Ecto neural progenitor cell (in vitro differentiated cells): ENCODE data around the gene ZNF215.
"Not testable (repeated sequence)": the region's sequence is repeated elsewhere in the genome, so short reads cannot be mapped to it uniquely, and the experiment has no call there.

Experiments used
- DNase-seq: peaks from one replicate; pipeline ENCODE4 v3.0.0-alpha.2; 2018; ENCODE audit warnings: low spot score

ZNF215 gene

DNA sequence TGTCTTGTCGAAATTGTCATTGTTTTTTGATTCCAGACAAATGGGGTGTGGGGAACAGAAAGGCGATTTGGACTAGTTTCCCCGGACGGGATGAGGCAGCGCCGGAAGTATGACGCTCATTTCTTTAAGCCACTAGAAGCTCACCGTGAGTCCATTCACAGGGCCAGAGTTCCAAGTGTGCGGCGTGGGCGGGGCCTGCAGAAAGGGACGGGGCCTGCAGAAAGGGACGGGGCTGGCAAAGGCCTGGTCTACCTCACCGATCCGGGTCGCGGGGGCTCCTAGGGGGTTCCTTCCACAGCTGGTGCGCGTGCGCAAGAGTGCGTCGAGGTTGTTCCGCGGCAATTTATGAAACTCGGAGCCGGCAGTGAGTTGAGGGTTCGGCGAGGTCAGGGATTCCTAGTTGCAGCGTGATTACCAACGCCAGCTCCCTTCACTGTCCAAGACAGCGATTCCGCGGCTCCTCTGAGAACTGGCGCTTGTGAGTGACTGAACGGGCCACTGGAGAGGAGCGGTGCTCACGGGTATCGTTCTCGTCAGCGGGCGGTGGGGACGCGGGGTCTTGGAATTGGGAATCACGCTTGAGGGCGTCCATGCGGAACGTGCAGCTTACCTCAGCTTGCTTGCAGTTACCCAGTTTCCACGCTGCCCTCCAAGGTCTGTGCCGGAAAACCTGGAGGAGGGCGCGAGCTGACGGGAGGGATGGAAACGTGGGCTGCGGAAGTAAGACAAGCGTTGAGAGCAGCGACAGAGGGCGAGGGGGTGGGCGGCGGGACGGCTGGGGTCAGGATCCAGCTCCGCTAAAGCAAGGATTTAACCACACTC is at the start of gene ZNF215:
Gene ZNF215, plus strand, starts transcription at position 219 of the 822 bp plus-strand sequence. CDS start 5,847 bp downstream, outside the sequence.
- peak; percentile 91 for DNase-seq

DNA sequence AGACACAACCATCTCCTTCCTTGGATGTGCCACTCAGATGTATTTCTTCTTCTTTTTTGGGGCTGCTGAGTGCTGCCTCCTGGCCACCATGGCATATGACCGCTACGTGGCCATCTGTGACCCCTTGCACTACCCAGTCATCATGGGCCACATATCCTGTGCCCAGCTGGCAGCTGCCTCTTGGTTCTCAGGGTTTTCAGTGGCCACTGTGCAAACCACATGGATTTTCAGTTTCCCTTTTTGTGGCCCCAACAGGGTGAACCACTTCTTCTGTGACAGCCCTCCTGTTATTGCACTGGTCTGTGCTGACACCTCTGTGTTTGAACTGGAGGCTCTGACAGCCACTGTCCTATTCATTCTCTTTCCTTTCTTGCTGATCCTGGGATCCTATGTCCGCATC is 49.3 kb upstream of the ZNF215 start:
- DNase-seq = no peak

DNA sequence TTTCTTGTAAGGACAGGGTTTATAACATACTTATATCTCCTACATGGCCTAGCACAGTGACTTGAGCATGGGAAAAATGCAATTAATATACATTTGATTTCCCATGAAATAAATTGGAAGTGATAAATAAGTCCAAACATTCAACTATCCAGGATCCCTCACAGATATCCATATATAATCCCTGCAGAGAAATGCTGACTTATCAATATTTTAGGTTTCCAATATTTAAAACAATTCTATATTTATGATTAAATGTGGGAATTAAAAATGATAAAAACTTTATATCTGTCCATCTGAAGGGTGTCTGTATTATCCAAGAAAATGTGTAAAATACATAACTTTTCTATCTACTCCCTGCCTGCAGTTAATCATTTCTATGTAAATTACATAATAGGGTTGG is 43.5 kb upstream of the ZNF215 start:
- no peak for DNase-seq

DNA sequence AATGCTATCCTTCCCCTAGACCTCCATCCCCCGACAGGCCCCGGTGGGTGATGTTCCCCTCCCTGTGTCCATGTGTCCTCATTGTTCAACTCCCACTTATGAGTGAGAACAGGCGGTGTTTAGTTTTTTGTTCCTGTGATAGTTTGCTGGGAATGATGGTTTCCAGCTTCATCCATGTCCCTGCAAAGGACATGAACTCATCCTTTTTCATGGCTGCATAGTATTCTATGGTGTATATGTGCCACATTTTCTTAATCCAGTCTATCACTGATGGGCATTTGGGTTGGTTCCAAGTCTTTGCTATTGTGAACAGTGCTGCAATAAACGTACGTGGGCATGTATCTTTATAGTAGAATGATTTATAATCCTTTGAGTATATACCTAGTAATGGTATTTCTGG is 38.5 kb upstream of the ZNF215 start:
- not testable (repeated sequence) for DNase-seq

DNA sequence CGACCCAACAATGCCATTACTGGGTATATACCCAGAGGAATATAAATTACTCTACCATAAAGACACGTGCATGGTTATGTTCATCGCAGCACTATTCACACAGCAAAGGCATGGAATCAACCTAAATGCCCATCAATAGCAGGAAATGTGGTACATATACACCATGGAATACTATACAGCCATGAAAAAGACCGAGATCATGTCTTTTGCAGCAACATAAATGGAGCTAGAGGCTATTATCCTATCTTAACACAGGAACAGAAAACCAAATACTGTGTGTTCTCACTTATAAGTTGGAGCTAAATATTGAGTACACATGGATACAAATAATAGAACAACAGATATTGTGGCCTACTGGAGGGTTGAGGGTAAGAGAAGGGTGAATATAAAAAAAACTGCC is 37.4 kb upstream of the ZNF215 start:
- no peak for DNase-seq

DNA sequence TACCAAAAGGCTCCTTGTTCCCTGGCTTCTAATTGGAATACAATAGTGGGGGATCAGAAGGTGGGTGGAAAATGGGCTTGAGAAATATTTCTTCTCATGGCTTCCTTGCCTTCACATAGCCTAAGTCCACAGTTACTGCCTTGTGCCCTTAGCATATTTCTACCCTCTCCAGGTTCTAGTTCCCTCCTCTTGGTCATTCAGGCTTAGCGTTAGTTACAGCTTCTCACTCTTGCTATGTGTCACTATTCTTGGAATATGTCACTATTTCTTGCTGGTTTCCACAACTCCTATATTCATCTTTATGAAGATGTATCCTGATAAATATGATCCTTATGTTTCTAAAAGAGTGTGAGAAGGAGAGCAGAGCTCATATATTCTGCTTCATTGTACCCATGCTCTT is 36.4 kb upstream of the ZNF215 start:
- no peak for DNase-seq

DNA sequence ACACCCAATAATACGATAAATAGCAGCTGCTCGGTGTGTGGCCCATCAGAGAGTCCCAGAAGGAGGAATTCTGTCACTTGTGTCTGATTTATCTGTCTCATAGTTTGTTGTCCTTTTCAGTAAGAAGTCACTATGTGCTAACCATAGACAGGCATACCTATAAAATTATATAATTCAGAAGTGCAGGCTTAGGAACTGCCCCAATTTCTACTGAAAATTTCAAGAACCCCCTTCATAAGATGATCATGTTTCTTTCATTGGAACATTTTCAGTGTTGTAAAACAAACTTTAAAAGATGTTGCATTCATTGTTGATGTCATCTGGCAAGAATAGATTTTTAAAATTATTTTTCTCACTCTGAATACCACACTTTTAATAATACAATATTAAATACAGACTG is 33.8 kb upstream of the ZNF215 start, which contains the start of gene OR2D2:
Gene OR2D2, minus strand, starts transcription at position 101 of the 400 bp plus-strand sequence. Its CDS starts 0 bp downstream, at position 101.
- DNase-seq = no peak

DNA sequence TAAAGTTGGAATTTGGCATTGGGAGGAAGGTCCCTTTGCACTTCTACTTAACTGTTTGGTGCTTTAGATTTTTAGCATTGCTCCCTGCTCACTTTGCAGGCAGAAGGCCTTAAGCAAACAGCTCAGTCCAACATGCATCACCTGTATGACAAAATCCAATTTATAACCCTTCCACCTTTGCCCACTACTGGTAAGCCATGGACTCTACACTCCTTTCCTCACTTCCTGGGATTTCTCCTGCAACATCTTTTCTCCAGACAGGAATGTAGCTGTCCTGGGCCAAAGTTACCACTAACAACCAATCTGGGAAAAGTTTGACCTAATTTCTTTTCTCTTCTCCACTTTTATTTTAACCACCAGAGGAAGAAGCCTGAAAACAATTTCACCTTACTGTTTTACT is 32.1 kb upstream of the ZNF215 start:
- no peak for DNase-seq

DNA sequence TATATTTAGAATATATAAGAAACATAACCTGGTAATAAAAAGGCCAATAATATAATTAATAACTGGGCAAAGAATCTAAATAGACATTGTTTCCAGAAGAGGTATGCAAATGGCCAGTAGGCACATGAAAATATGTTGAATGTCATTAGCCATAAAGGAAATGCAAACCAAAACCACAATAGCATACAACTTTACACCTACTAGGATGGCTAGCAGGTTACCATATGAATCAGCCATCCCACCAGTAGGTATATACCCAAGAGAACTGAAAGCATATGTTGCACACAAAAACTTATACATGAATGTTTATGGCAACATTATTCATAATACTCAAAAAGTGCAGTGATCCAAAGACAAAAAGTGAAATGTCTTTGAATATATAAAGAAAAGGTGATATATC is 31.2 kb upstream of the ZNF215 start:
- DNase-seq = no peak

DNA sequence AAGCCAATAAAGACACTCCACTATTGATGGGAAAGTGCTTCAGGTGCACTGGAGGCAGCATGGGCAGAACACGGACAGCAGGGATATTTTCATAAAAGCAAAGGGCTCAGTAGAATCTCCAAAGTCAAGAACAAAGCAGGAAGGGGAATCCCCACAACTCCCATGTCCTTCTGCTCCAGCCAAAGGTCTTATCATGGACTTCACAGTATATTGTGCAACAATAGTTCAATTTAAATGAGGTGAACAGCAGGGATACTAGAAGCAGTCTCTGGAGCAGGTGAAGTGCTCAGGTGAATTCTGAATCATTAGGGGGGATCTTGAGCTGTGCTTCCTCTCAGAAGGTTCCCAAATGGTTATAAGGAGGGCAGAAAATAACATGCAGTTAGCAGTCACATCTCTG is 27.3 kb upstream of the ZNF215 start:
- DNase-seq = no peak

DNA sequence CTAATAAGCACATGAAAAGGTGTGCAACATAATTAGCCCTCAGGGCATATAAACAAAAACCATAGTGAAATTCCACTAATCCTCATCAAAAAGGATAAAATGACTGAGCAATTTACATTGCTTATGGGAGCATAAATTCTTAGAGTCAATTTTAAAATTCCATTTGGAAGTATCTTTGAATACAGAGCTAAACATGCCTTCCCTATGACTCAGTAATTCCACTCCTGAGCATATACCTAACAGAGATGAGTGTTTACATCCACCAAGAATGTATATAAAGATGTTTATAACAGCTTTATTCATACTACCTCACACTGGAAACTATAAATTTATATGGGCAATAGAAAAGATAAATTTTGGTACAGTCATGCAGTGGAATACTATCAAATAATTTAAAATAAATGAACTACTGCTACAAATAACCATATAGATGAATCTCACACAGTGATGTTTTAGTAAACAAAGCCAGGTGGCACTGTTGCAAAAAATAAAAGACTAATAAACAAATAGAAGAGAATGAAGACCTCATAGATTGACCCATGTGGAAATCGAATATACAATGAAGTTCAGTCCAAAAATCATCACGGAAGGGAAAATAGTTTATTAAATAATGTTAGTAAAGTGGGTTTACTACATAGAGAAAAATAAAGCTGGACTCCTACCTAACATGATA is 25.8 kb upstream of the ZNF215 start:
- no peak for DNase-seq

DNA sequence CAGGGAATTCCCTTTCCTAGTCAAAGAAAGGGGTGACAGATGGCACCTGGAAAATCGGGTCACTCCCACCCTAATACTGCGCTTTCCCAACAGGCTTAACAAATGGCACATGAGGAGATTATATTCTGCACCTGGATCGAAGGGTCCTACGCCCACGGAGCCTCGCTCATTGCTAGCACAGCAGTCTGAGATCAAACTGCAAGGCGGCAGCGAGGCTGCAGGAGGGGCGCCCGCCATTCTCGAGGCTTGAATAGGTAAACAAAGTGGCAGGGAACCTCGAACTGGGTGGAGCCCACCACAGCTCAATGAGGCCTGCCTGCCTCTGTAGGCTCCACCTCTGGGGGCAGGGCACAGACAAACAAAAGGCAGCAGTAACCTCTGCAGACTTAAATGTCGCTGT is 21.4 kb upstream of the ZNF215 start:
- not testable (repeated sequence) for DNase-seq

DNA sequence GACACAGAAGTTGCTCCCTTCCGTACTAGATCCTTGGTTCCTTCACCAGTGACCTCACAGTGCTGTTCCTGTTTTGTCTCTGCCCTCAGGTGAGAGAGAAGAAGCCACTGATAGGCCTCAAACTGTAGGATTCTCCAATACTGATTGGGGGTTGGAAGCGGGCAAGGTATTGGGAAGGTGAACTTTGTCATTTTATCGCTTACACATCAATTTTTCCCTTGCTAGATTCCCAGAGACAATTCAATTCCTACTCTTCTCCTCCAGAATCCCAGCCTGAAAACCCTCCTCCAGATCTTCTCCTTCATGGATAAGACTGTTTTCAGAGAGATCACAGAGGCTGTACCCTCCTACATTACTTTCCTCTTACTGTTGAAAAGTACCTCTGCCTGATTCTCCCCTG is 14.8 kb upstream of the ZNF215 start:
- DNase-seq = no peak

DNA sequence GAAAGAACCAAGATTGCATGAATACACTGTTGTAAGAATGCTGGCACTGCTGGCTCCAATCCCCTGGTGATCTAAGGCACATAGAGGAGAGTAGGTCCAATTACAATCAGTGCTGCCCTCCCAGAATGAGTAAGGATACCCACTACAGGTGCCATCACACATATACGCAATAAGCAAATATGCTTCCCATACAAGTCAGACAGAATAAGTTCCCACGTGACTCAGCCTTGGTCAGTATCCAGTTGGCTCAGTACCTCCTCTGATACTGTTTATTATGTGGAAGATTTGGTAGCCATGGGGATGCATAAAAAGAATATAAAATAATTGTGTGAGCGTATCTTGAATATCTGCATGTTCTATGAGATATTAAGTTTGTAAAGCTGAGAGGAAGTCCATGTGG is 14.3 kb upstream of the ZNF215 start:
- no peak for DNase-seq

DNA sequence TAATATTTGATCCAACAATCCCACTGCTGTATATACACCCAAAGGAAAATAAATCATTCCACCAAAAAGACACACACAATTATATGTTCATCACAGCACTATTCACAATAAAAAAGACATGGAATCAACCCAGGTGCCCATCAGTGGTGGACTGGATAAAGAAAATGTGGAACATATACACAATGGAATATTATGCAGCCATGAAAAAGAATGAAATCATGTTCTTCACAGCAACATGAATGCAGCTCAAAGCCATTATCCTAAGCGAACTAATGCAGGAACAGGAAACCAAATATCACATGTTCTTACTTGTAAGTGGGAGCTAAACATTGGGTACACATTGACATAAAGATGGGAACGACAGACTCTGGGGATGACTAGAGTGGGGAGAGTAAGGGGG is 6.5 kb upstream of the ZNF215 start:
- no peak for DNase-seq

DNA sequence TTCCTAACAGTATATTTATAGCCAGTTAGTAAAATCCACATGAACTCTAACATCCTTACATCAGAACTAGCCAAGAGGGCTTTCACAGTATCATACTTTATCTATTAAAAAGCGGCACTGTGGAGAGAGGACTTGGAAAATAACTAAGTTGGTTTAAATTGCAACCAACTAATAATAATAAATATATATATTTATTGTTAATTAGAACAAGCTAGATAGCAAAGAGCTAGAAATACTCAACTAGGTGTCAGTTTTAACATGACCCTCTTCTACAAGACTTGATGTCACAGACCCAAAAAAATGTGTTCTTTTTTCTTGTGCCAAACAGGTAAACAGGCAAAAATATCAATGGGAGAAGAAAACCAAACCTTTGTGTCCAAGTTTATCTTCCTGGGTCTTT is 5.5 kb upstream of the ZNF215 start, which contains the start of gene OR2D3:
Gene OR2D3, plus strand, starts transcription at position 301 of the 400 bp plus-strand sequence. Its CDS starts 0 bp downstream, at position 301.
- DNase-seq = no peak

DNA sequence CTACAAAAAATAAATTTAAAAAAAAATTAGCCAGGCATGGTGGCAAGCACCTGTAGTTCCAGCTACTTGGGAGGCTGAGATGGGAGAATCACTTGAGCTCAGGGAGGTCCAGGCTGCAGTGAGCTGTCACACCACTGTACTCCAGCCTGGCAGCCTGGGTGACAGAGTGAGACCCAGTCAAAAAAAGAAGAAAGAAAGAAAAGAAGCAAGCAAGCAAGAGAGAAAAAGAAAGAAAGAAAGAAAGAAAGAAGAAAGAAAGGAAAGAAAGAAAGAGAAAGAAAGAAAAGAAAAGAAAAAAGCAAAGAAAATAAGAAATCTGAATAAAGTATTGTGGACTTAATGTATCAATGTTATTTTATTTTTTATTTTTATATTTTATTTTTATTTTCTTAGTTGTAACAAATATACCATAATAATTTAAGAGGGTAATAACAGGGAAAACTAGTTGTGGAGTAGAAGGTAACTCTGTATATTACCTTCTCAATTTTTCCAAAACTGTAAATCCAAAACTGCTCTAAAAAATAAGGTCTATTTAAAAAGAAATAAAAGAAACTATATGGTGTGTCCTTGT is 1.1 kb upstream of the ZNF215 start:
- no peak for DNase-seq

DNA sequence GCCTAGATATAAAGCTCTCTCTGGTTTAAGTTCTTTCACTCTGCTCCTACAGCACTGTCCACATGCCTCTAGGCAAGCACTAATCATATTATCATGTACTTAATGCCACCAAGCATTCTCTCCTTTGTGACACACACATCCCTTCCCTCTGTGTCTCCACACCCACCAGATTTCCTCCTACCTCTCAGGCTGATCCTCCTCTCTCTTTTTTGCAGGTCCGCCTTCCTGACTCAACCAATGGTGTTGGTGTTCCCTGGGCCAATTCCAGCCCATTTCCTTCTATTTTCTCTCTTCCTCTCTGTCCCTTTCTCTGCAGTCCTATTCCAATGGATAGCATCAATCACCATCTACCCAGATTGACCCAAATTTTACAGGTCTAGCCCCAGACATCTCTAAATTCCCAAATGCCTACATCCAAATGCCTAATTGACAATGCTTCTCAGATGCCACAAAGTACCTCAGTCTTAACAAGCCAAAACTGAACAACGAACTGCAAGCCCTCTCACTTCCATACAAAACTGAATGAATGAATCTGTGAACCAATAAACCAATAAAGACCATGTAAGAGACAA is 504 bp upstream of the ZNF215 start:
- peak; percentile 47 for DNase-seq

DNA sequence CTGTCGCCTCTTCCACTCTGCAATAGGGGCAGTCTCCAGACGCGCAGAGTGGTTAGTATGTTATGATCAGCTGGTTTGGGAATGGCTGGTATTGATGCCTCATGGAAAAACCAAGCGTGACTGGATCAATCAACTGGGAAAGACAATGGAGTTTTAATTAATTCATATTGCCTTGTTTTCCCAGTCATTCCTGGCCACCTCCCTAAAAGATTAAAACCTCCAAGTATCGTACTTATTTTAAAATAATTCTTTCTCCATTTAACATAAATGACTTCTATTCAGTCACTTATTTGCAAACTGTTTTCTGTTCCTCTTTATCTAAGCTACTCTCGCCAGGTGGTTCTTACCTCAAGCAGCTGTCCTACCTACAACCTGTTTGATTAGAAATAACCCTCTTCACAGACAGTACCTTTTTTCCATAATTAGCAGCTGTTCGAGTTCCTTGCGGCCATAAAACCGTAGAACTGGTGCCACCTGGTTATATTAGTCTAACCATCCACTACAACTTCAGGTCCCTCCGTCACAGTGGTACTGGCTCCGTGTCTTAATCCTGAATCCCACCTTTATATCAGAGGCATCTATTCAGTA is 898 bp downstream of the ZNF215 start:
- DNase-seq = no peak

DNA sequence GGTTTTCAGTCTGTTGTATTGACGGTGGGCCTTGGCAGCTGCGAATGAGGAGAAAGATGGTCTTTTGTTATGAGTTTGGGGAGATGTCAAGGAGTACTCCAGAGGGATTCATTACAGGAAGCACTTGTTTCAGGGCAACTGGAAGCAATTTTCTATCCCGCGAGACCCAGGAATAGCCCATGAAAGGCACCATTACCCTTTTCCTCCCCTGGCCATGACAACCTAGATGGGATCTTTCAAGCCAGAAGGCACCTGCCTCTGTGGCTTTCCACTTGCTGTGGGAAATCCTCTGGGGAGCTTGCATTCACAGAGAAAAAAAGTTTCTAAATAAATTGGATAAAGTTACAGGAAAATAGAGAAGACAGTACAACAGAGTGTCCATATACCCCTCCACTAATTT is 2.7 kb downstream of the ZNF215 start:
- no peak for DNase-seq

DNA sequence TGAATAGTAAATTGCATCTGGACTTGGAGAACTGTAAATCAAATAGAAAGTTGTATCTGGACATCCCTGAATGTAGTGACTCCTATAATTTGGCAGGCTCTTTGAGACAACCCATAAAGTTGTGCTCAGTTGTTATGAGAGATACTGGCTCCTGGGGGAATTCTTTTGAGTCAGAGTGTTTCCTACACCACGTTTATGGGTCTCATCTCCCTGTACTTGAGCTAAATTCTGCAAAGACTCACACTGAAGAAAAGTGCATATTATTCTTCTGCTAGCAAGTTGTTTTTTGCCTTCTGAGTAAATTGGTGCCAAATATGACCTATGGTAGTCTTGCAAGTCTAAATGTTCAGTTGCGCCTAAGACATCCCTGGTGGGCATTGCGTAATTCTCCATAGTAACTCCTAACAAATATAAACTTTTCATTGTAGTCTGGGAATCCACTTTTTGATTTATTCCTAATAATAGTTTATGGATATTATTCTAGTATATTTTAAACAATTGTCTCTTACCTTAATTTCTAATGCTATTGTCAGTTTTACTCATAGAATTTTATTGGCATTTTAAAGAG is 5.0 kb downstream of the ZNF215 start:
- no peak for DNase-seq

DNA sequence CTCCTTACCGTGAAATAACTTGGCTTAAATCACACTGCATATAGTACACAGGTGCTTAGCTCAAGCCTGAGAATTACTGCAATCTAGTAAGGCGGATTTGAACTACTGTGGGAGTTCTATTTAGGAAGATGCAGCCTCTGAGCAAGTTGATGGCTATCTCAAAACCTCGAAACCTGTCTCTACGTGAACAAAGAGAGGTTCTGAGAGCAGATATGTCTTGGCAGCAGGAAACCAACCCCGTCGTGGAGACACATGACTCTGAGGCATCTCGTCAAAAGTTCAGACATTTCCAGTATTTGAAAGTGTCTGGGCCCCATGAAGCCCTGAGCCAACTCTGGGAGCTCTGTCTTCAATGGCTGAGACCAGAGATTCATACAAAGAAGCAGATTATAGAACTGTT is 5.9 kb downstream of the ZNF215 start:
- no peak for DNase-seq
